H9 (cell line): ENCODE data around the gene NEDD9. TPM values are rescaled to one million over a fixed set of nuclear protein-coding genes. Genes with fewer than 3 reads are reported as not detected.

ENCODE experiments used
- DNase-seq: peaks from one replicate; pipeline ENCODE4 v3.0.0-alpha.2; 2017
- H2AFZ ChIP-seq: one replicate; pipeline ENCODE4 v1.6.1; 2013; ENCODE audit warnings: mild to moderate bottlenecking, low read length, control low read depth, moderate library complexity
- H2AK5ac ChIP-seq: 2 replicates; pipeline ENCODE4 v1.6.1; 2013; ENCODE audit warnings: low read length, control low read depth, mixed read lengths; ENCODE audit not compliant: insufficient read length
- H2BK120ac ChIP-seq: one replicate; pipeline ENCODE4 v1.6.1; 2013; ENCODE audit warnings: low read depth, mild to moderate bottlenecking, low read length, control low read depth, inconsistent platforms; ENCODE audit not compliant: poor library complexity, severe bottlenecking
- H2BK12ac ChIP-seq: 2 replicates; pipeline ENCODE4 v1.6.1; 2013; ENCODE audit warnings: low read length, control low read depth, mixed read lengths, low read depth; ENCODE audit not compliant: insufficient read length
- H2BK15ac ChIP-seq: 2 replicates; pipeline ENCODE4 v1.6.1; 2013; ENCODE audit warnings: low read depth, low read length, control low read depth
- H2BK20ac ChIP-seq: one replicate; pipeline ENCODE4 v1.6.1; 2013; ENCODE audit warnings: low read depth, mild to moderate bottlenecking, low read length, control low read depth, inconsistent platforms; ENCODE audit not compliant: poor library complexity, severe bottlenecking
- H2BK5ac ChIP-seq: 2 replicates; pipeline ENCODE4 v1.6.1; 2013; ENCODE audit warnings: low read length, control low read depth, mixed read lengths; ENCODE audit not compliant: insufficient read length
- H3K14ac ChIP-seq: 2 replicates; pipeline ENCODE4 v1.6.1; 2013; ENCODE audit warnings: low read length, control low read depth; ENCODE audit not compliant: insufficient read depth
- H3K18ac ChIP-seq: 2 replicates; pipeline ENCODE4 v1.6.1; 2013; ENCODE audit warnings: low read depth, mild to moderate bottlenecking, mixed read lengths, low read length, control low read depth; ENCODE audit not compliant: insufficient read length
- H3K23ac ChIP-seq: 2 replicates; pipeline ENCODE4 v1.6.1; 2013; ENCODE audit warnings: low read length, control low read depth, mixed read lengths, low read depth; ENCODE audit not compliant: insufficient read length
- H3K23me2 ChIP-seq: 2 replicates; pipeline ENCODE4 v1.6.1; 2013; ENCODE audit warnings: low read depth, mild to moderate bottlenecking, mixed read lengths, low read length, control low read depth; ENCODE audit not compliant: insufficient read length, poor library complexity, severe bottlenecking
- H3K27ac ChIP-seq: 2 replicates; pipeline ENCODE4 v1.5.1; 2013; ENCODE audit warnings: low read length, control low read depth, mixed read lengths, low read depth; ENCODE audit not compliant: insufficient read length
- H3K27me3 ChIP-seq: 2 replicates; pipeline ENCODE4 v1.6.1; 2013; ENCODE audit warnings: low read length, control low read depth, inconsistent platforms; ENCODE audit not compliant: insufficient read depth
- H3K4ac ChIP-seq: 2 replicates; pipeline ENCODE4 v1.6.1; 2013; ENCODE audit warnings: low read depth, mild to moderate bottlenecking, control low read depth, inconsistent platforms, low read length, moderate library complexity
- H3K4me1 ChIP-seq: 2 replicates; pipeline ENCODE4 v1.6.1; 2013; ENCODE audit warnings: low read length, control low read depth, inconsistent platforms; ENCODE audit not compliant: insufficient read depth
- H3K4me2 ChIP-seq: 2 replicates; pipeline ENCODE4 v1.6.1; 2013; ENCODE audit warnings: low read length, control low read depth, mixed read lengths; ENCODE audit not compliant: insufficient read length, insufficient read depth
- H3K56ac ChIP-seq: 2 replicates; pipeline ENCODE4 v1.6.1; 2013; ENCODE audit warnings: low read depth, mild to moderate bottlenecking, mixed read lengths, low read length, control low read depth; ENCODE audit not compliant: insufficient read length
- H3K79me1 ChIP-seq: 2 replicates; pipeline ENCODE4 v1.6.1; 2013; ENCODE audit warnings: low read depth, mild to moderate bottlenecking, moderate library complexity, low read length, control low read depth, inconsistent platforms; ENCODE audit not compliant: insufficient read depth, poor library complexity, severe bottlenecking
- H3K79me2 ChIP-seq: 2 replicates; pipeline ENCODE4 v1.6.1; 2013; ENCODE audit warnings: low read length, control low read depth, inconsistent platforms; ENCODE audit not compliant: insufficient read depth
- H3K9ac ChIP-seq: 2 replicates; pipeline ENCODE4 v1.6.1; 2013; ENCODE audit warnings: low read length, control low read depth, mixed read lengths; ENCODE audit not compliant: insufficient read length; ENCODE audit errors: extremely low read depth
- H3K9me3 ChIP-seq: one replicate; pipeline ENCODE4 v1.6.1; 2013; ENCODE audit warnings: low read depth, low read length, inconsistent platforms; ENCODE audit not compliant: control insufficient read depth
- H3T11ph ChIP-seq: one replicate; pipeline ENCODE4 v1.6.1; 2013; ENCODE audit warnings: mild to moderate bottlenecking, low read length, control low read depth, inconsistent platforms
- H4K20me1 ChIP-seq: one replicate; pipeline ENCODE4 v1.6.1; 2013; ENCODE audit not compliant: control insufficient read depth, insufficient read length, insufficient read depth
- H4K5ac ChIP-seq: 2 replicates; pipeline ENCODE4 v1.6.1; 2013; ENCODE audit warnings: low read depth, mild to moderate bottlenecking, mixed read lengths, low read length, control low read depth; ENCODE audit not compliant: insufficient read length
- H4K8ac ChIP-seq: replicated peaks from 2 replicates; pipeline ENCODE4 v1.6.1; 2013; ENCODE audit warnings: low read length, control low read depth, mixed read lengths, low read depth; ENCODE audit not compliant: insufficient read length
- H4K91ac ChIP-seq: 2 replicates; pipeline ENCODE4 v1.6.1; 2013; ENCODE audit warnings: low read depth, mild to moderate bottlenecking, moderate library complexity, mixed read lengths, low read length, control low read depth; ENCODE audit not compliant: insufficient read length
- H3K27ac Mint-ChIP-seq, 3 experiments: 2 replicates in 2 of 3; 3 replicates in 1 of 3; pipeline ENCODE4 v1.8.0; 2020 to 2021; ENCODE audit warnings: mixed read lengths in 3 of 3, mild to moderate bottlenecking in 1 of 3, moderate library complexity in 1 of 3
- H3K27me3 Mint-ChIP-seq: 2 replicates; pipeline ENCODE4 v1.8.0; 2021; ENCODE audit warnings: low read depth, mild to moderate bottlenecking, moderate library complexity, mixed read lengths
- H3K36me3 Mint-ChIP-seq, 3 experiments: 2 replicates in 2 of 3; 3 replicates in 1 of 3; pipeline ENCODE4 v1.8.0; 2020 to 2021; ENCODE audit warnings: low read depth in 3 of 3, mixed read lengths in 3 of 3; ENCODE audit not compliant: insufficient read depth in 1 of 3
- H3K4me1 Mint-ChIP-seq, 2 experiments: 2 replicates each; pipeline ENCODE4 v1.8.0; 2020; ENCODE audit warnings: mixed read lengths in 2 of 2
- H3K4me3 Mint-ChIP-seq, 2 experiments: 2 replicates in 1 of 2; 3 replicates in 1 of 2; pipeline ENCODE4 v1.8.0; 2020 to 2021; ENCODE audit warnings: mild to moderate bottlenecking in 2 of 2, mixed read lengths in 2 of 2, moderate library complexity in 1 of 2
- H3K9me3 Mint-ChIP-seq, 2 experiments: 2 replicates in 1 of 2; 3 replicates in 1 of 2; pipeline ENCODE4 v1.8.0; 2020; ENCODE audit warnings: mild to moderate bottlenecking in 2 of 2, mixed read lengths in 2 of 2, moderate library complexity in 1 of 2
- WGBS: extraction: QIAGEN DNeasy Blood & Tissue Kit; methylation state at CpG from one replicate; pipeline ENCODE4 v1.1.7; 2013; ENCODE audit warnings: missing lambda C conversion rate, low lambda C conversion rate, mixed read lengths; ENCODE audit not compliant: insufficient read length; ENCODE audit errors: extremely low coverage; 5-methylcytosine and 5-hydroxymethylcytosine counted together
- total RNA-seq: library from RNA; stranded (reverse); gene quantifications from 2 replicates; pipeline ENCODE4 v1.2.1, GENCODE V29; 2021
- TF ChIP-seq, protein P1 (sequence below): fragments of 200-600 bp; sonication (generic); conservative IDR thresholded peaks from 3 replicates; pipeline ENCODE4 v1.8.0; 2021; ENCODE audit warnings: antibody characterized with exemption, mild to moderate bottlenecking

Gene NEDD9
- total RNA-seq, 1 experiment from 2014 or later, result 5.5 TPM

DNA sequence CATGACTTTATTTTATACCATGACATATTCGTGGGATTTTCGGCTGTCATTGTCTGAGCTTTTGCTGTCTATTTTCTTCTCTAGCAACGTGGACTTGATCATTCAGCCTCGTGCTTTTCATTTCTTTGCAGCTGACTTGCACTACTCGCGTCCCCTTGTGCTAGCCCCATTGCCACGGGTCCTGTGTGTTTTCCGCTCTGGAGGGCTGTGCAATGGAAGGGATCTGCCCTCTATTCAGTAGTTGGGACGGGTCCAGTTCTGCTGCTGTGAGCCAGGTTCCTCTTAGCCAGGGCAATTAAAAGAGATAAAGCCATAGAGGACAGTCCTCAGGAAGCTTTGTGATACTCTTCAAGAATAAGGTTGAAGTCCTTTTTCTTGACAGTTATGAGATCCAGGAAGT, 17.6 kb downstream of the NEDD9 start:
- Histone ChIP-seq H2BK15ac (no peak overlapping the region), H4K20me1 (no peaks in the 10 kb centered on the region), H2BK12ac (no peak overlapping the region), H4K91ac (no peak overlapping the region), H3K4ac (no peak overlapping the region), H3K56ac (no peak overlapping the region), H3K9ac (no peak overlapping the region), H3K27ac (no peak overlapping the region), H3K18ac (no peak overlapping the region), H3K9me3 (no peaks in the 10 kb centered on the region), H3T11ph (no peak overlapping the region), H2AFZ (no peak overlapping the region), H3K4me2 (no peak overlapping the region), H3K79me1 (no peaks in the 10 kb centered on the region), H4K5ac (no peak overlapping the region), H3K79me2 (no peaks in the 10 kb centered on the region), H2AK5ac (no peak overlapping the region), H3K14ac (no peak overlapping the region), H3K23me2 (no peaks in the 10 kb centered on the region), H3K23ac (no peak overlapping the region), H2BK120ac (no peak overlapping the region), H2BK5ac (no peak overlapping the region), H2BK20ac (no peak overlapping the region), H3K4me1 (peaks cover 16% of the 10 kb centered on the region; the same call in 1 of the 2 replicates), H3K27me3 (no peaks in the 10 kb centered on the region), H4K8ac (no peak overlapping the region)
- no peak overlapping the region for H3K4me3 Mint-ChIP-seq
- TF ChIP-seq, protein P1, sequence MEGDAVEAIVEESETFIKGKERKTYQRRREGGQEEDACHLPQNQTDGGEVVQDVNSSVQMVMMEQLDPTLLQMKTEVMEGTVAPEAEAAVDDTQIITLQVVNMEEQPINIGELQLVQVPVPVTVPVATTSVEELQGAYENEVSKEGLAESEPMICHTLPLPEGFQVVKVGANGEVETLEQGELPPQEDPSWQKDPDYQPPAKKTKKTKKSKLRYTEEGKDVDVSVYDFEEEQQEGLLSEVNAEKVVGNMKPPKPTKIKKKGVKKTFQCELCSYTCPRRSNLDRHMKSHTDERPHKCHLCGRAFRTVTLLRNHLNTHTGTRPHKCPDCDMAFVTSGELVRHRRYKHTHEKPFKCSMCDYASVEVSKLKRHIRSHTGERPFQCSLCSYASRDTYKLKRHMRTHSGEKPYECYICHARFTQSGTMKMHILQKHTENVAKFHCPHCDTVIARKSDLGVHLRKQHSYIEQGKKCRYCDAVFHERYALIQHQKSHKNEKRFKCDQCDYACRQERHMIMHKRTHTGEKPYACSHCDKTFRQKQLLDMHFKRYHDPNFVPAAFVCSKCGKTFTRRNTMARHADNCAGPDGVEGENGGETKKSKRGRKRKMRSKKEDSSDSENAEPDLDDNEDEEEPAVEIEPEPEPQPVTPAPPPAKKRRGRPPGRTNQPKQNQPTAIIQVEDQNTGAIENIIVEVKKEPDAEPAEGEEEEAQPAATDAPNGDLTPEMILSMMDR, result no peak
- peaks cover 0 to 4% (median 0%) of the 10 kb centered on the region in 3 experiments; a peak in 2 of 7 replicates for H3K36me3 Mint-ChIP-seq
- no peaks in the 10 kb centered on the region for H3K9me3 Mint-ChIP-seq
- H3K27me3 Mint-ChIP-seq, result no peaks in the 10 kb centered on the region
- no peak for DNase-seq
- peaks cover 59 to 61% of the 10 kb centered on the region in 2 experiments for H3K4me1 Mint-ChIP-seq
- H3K27ac Mint-ChIP-seq, result no peak overlapping the region
- no CpG with 5 or more reads among the region's 9 CpGs for WGBS
